ENCODE results near the gene DHH.

DNA sequence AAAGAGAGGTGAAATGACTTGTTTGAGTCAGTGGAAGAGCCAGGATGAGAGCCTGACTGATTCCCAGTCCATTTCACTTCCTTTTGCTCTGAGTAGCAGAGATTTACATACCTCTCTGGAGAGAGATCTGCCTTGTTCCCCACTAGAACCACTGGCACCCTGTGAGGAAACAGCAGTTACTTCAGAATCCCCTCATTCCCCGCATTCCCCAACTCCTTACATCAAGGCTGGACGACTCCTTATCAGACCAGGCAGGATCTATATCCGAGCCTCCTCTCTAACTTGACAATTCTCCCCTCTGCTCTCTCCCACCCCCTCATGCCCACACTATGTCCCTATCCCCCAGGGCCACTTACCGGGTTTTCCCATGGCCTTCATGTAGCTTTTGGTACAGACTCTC is 28.5 kb downstream of the DHH start:
- TF ChIP-seq POLR2AphosphoS5 (IDR thresholded peaks at IDR 0.05; ENCODE audit: low read depth, low read length) (no peak), IRF3 (IDR thresholded peaks at IDR 0.05; ENCODE audit: low read depth, low read length) (no peak), PBX3 (IDR thresholded peaks at IDR 0.05) (no peak), GATA2 (CRISPR knock-in tag; IDR thresholded peaks at IDR 0.05) (no peak), SIN3A (IDR thresholded peaks at IDR 0.05; ENCODE audit: borderline replicate concordance, low read depth, low read length) (no peak), NFIC (IDR thresholded peaks at IDR 0.05; ENCODE audit: borderline replicate concordance) (no peak), SMC3 (IDR thresholded peaks at IDR 0.05; ENCODE audit: low read depth, low read length) (no peak), YY1 (IDR thresholded peaks at IDR 0.05; ENCODE audit: low read depth) (no peak), RCOR1 (IDR thresholded peaks at IDR 0.05; ENCODE audit: low read length) (no peak), TEAD4 (IDR thresholded peaks at IDR 0.05; ENCODE audit: borderline replicate concordance, insufficient read depth) (no peak), RAD21 (IDR thresholded peaks at IDR 0.05; ENCODE audit: low read length) (no peak)
- TF ChIP-seq, protein P1, sequence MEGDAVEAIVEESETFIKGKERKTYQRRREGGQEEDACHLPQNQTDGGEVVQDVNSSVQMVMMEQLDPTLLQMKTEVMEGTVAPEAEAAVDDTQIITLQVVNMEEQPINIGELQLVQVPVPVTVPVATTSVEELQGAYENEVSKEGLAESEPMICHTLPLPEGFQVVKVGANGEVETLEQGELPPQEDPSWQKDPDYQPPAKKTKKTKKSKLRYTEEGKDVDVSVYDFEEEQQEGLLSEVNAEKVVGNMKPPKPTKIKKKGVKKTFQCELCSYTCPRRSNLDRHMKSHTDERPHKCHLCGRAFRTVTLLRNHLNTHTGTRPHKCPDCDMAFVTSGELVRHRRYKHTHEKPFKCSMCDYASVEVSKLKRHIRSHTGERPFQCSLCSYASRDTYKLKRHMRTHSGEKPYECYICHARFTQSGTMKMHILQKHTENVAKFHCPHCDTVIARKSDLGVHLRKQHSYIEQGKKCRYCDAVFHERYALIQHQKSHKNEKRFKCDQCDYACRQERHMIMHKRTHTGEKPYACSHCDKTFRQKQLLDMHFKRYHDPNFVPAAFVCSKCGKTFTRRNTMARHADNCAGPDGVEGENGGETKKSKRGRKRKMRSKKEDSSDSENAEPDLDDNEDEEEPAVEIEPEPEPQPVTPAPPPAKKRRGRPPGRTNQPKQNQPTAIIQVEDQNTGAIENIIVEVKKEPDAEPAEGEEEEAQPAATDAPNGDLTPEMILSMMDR (IDR thresholded peaks at IDR 0.05): no peak
- TF ChIP-seq, protein P2, sequence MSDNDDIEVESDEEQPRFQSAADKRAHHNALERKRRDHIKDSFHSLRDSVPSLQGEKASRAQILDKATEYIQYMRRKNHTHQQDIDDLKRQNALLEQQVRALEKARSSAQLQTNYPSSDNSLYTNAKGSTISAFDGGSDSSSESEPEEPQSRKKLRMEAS (IDR thresholded peaks at IDR 0.05; ENCODE audit: low read depth): no peak

Measured in SK-N-SH (cell line).